ENCODE results near the gene MORN4.

- TF ChIP-seq EZH2 (IDR thresholded peaks at IDR 0.05; ENCODE audit: low read length), result no peak
- no peak for TF ChIP-seq CTCF (optimal IDR thresholded peaks at IDR 0.05 in 1 of 3, IDR thresholded peaks at IDR 0.05 in 1 of 3, conservative IDR thresholded peaks at IDR 0.05 in 1 of 3; ENCODE audit: extremely low read depth in 1 of 3, insufficient read depth in 2 of 3, low read length in 3 of 3)
Observed at GRCh38 chr10:97682042-97682441, 48.7 kb upstream of the MORN4 start.
